T-helper 17 cell (primary cell): ENCODE data around the gene MSH2. TPM values are rescaled to one million over a fixed set of nuclear protein-coding genes. Genes with fewer than 3 reads are reported as not detected.
"Not testable (repeated sequence)": the region's sequence is repeated elsewhere in the genome, so short reads cannot be mapped to it uniquely, and the experiment has no call there.

ENCODE experiments used
- ATAC-seq: fragments of 150-1000 bp; cut with Tn5 transposase; 2 replicates; pipeline ENCODE4 v1.10.0; 2021; ENCODE audit warnings: mild to moderate bottlenecking, moderate library complexity
- DNase-seq, 3 donors: peaks; one replicate each; pipeline versions ENCODE4 v3.0.0 to v3.0.0-alpha.2; 2020 to 2021
- H3K9me3 ChIP-seq: one replicate; pipeline ENCODE4 v1.7.0; 2013; ENCODE audit warnings: low read length, mild to moderate bottlenecking; ENCODE audit not compliant: control insufficient read depth, poor library complexity, severe bottlenecking
- H3K27ac Mint-ChIP-seq: one replicate; pipeline ENCODE4 v1.8.0; 2022; ENCODE audit warnings: mild to moderate bottlenecking, moderate library complexity, mixed read lengths
- H3K27me3 Mint-ChIP-seq: one replicate; pipeline ENCODE4 v1.8.0; 2022; ENCODE audit warnings: mixed read lengths
- H3K36me3 Mint-ChIP-seq: one replicate; pipeline ENCODE4 v1.8.0; 2022; ENCODE audit warnings: low read depth, mixed read lengths
- H3K4me1 Mint-ChIP-seq: one replicate; pipeline ENCODE4 v1.8.0; 2022; ENCODE audit warnings: mild to moderate bottlenecking, mixed read lengths
- H3K4me3 Mint-ChIP-seq: one replicate; pipeline ENCODE4 v1.8.0; 2022; ENCODE audit warnings: mild to moderate bottlenecking, moderate library complexity, mixed read lengths
- total RNA-seq, 4 donors: library from RNA in 2 of 4; stranded (reverse) in 2 of 4; gene quantifications; one replicate each; pipeline ENCODE4 v1.2.3 and lab custom pipeline; 2022 to 2026

Gene MSH2
- total RNA-seq, 2 donors from 2014 or later, result 9.7 to 9.9 TPM

GRCh38 chr2:47494267-47495130 is 91.5 kb downstream of the MSH2 start:
- H3K27me3 Mint-ChIP-seq, result peaks cover 5% of the 10 kb centered on the region
- no peak overlapping the region for H3K4me3 Mint-ChIP-seq
- H3K4me1 Mint-ChIP-seq, result peaks cover 2% of the 10 kb centered on the region
- ATAC-seq (no peak), DNase-seq (no peak)
- H3K27ac Mint-ChIP-seq, result no peak overlapping the region
- H3K9me3 ChIP-seq, result peaks cover under 1% of the 10 kb centered on the region
- no peaks in the 10 kb centered on the region for H3K36me3 Mint-ChIP-seq

- H3K9me3 ChIP-seq, result peaks cover 6% of the 10 kb centered on the region
- no peak for ATAC-seq
- no peak overlapping the region for H3K27ac Mint-ChIP-seq
- H3K4me1 Mint-ChIP-seq, result peaks cover 2% of the 10 kb centered on the region
- no peak overlapping the region for H3K4me3 Mint-ChIP-seq
- H3K36me3 Mint-ChIP-seq, result no peaks in the 10 kb centered on the region
- no peak for DNase-seq
- H3K27me3 Mint-ChIP-seq, result peaks cover 5% of the 10 kb centered on the region
These were observed 95.0 kb downstream of the MSH2 start for GRCh38 chr2:47497843-47498460.

DNA sequence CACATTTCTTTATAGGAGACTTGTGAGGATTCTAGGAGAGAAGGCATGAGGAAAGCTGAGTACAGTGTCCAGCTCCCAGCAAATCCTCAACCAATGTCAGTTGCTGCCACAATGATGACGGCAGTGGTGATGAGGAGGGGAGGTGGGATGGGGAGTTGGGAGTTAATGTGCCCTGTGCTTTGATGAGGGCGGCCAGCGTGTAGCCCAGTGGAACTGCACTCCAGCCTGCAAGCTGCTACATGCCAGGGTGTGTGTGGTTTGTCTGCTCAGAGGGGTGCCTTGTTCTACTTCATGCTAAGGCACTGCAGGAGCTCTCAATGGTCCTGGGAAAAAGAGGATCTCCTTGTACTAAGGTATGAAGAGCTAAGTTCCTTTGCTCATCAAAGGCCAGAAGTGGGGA is 96.1 kb downstream of the MSH2 start:
- Mint-ChIP-seq H3K4me1 (no peaks in the 10 kb centered on the region), H3K36me3 (no peaks in the 10 kb centered on the region), H3K27ac (no peak overlapping the region), H3K4me3 (no peak overlapping the region), H3K27me3 (no peaks in the 10 kb centered on the region)
- ATAC-seq, result no peak
- H3K9me3 ChIP-seq, result peaks cover 6% of the 10 kb centered on the region
- no peak for DNase-seq

GRCh38 chr2:47499621-47500309 is 96.8 kb downstream of the MSH2 start:
- Mint-ChIP-seq H3K4me3 (no peak overlapping the region), H3K4me1 (no peaks in the 10 kb centered on the region), H3K27ac (no peak overlapping the region), H3K27me3 (no peaks in the 10 kb centered on the region), H3K36me3 (no peaks in the 10 kb centered on the region)
- no peak for ATAC-seq
- H3K9me3 ChIP-seq, result peaks cover 6% of the 10 kb centered on the region
- no peak for DNase-seq

DNA sequence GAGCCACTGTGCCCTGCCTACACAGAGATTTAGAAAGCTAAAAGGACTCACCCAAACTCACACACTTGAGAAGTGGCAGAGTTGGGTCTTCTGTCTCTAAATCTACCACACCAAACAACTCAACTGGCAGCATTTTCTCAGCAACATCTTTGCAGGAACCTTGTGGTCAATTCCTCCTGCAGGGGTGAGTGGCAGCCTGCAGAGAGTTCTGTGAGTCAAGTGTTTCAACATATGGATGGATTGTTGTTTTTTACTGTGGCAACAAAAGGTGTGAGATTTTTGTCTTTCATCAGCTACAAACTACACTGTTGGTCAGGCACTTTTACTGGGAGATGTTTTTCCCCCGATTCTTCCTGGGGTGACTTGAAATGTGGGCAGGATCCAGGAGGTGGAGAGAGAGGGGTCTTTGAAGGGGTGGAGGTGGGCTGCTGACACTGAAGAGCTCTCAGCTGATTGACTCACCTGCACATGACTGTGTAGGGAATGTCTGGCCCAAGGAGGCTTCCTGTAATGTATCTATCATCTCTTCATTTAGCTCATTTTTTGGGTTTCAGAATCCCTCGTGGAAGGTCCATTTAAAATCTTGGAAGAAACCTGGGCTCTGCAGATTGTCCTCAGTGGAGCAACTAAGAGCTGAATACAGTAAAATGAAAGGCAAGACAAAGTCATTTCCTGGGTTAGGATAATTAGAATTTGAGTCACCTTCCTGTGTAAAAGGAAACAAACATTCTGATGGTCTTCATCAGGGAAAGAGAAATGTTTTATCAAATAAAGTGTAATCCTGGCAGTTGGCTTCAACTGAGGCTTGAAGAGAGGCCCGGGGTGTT is 98.6 kb downstream of the MSH2 start:
- no peak for DNase-seq
- Mint-ChIP-seq H3K27me3 (no peaks in the 10 kb centered on the region), H3K27ac (no peak overlapping the region), H3K36me3 (no peaks in the 10 kb centered on the region), H3K4me1 (no peaks in the 10 kb centered on the region), H3K4me3 (no peak overlapping the region)
- H3K9me3 ChIP-seq, result peaks cover 6% of the 10 kb centered on the region
- no peak for ATAC-seq

DNA sequence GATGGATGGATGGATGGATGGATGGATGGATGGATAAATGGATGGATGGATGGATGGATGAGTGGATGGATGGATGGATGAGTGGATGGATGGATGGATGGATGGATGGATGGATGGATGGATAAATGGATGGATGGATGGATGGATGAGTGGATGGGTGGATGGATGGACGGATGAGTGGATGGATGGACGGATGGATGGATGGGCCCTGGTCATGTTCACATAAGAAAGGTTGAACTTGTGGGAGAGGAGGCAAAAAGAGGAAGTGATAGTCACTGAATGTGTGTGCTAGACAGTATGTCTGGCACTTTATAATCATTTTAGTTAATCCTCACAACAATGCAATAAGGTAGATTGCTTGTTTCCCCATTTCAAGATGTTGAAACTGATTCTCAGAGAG is 99.5 kb downstream of the MSH2 start:
- not testable (repeated sequence) for H3K4me1 Mint-ChIP-seq, H3K9me3 ChIP-seq, DNase-seq, H3K4me3 Mint-ChIP-seq, ATAC-seq, H3K27me3 Mint-ChIP-seq, H3K36me3 Mint-ChIP-seq, H3K27ac Mint-ChIP-seq

- Mint-ChIP-seq H3K27ac (no peak overlapping the region), H3K4me3 (no peak overlapping the region), H3K27me3 (no peaks in the 10 kb centered on the region), H3K36me3 (no peaks in the 10 kb centered on the region), H3K4me1 (no peaks in the 10 kb centered on the region)
- DNase-seq (no peak), ATAC-seq (no peak)
- H3K9me3 ChIP-seq, result peaks cover 6% of the 10 kb centered on the region
These were observed 100.6 kb downstream of the MSH2 start for GRCh38 chr2:47503481-47504070.

DNA sequence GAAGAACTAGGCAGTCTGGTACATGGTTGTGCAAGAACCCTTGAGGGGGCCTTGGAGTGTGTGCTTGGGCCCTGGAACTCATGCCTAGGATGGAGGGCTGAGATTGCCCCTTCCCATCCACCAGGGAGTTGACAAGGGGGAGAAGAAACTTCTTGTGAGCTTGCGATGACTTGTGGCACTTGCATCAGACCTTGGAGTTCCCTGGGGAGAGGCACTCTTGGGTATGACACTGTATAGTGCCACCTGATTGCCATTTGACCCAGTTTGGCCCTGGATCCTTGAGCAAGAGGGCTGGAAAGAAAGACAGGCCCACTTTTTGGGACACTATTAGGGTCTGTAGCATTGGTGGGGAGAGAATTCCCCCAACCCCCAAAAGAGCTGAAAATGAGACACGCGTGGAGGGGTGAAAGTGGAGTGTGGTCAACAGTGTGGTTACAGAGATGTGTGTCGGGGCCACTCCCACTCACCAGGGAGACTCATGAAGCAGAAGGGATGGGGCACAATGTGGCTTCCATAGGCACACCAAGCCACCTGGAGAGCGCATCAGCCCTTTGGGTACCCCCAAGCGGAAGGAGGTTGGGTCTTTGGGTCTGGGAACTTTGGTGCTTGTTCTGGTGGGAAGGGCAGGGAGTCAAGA is 101.3 kb downstream of the MSH2 start:
- H3K36me3 Mint-ChIP-seq, result no peaks in the 10 kb centered on the region
- no peak for ATAC-seq
- no peaks in the 10 kb centered on the region for H3K27me3 Mint-ChIP-seq
- no peak overlapping the region for H3K4me3 Mint-ChIP-seq
- DNase-seq, result no peak
- no peaks in the 10 kb centered on the region for H3K4me1 Mint-ChIP-seq
- peaks cover 6% of the 10 kb centered on the region for H3K9me3 ChIP-seq
- H3K27ac Mint-ChIP-seq, result no peak overlapping the region

DNA sequence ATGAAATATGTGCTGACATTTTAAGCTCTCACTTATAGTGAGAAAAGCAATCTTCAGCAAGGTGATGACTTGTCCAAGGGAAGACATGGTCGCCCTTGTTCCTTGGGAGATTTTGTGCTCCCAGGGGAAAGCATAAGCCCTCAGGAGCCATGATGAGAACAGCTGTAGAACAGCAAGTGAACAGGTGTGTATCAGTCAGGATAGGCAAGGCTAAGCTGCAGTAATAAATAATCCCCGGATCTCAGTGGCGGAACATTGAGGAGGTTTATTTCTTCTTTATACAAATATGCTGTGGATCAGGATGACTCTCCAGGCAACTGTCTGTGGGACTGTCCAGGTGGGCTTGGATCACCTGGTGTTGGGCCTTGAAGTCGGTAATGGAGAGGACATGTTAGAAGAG is 103.1 kb downstream of the MSH2 start:
- no peak overlapping the region for H3K4me3 Mint-ChIP-seq

GRCh38 chr2:47506436-47506835 is 103.5 kb downstream of the MSH2 start:
- H3K36me3 Mint-ChIP-seq, result no peaks in the 10 kb centered on the region

More for the DNA sequence above, 103.1 kb downstream of the MSH2 start:
- no peaks in the 10 kb centered on the region for H3K36me3 Mint-ChIP-seq
- no peaks in the 10 kb centered on the region for H3K4me1 Mint-ChIP-seq
- DNase-seq, result no peak
- no peak for ATAC-seq
- no peak overlapping the region for H3K27ac Mint-ChIP-seq
- no peaks in the 10 kb centered on the region for H3K27me3 Mint-ChIP-seq
- H3K9me3 ChIP-seq, result no peaks in the 10 kb centered on the region

DNA sequence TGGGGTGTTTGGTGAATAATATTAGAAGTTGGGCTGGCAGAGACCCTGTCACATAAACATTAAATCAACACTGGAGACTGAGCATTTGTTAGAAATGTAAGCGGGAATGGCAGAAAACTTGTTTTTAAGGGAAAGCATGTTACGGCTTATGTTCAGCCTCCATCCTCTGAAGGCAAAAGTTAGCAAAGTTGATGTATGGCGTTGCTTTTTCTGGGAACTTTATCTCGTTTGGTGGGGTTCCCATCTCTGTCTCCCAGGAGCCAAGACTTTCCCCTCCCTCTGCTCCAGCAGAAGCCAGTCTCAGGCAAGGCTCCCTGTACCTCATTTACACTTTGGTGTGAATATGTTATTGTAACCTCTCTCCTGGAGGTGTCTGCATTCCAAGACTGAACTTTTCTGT is 105.1 kb downstream of the MSH2 start:
- ATAC-seq, result no peak
- no peak overlapping the region for H3K27ac Mint-ChIP-seq
- peaks cover 2% of the 10 kb centered on the region for H3K36me3 Mint-ChIP-seq

More at GRCh38 chr2:47506436-47506835, 103.5 kb downstream of the MSH2 start:
- H3K27ac Mint-ChIP-seq, result no peak overlapping the region
- H3K4me3 Mint-ChIP-seq, result no peak overlapping the region
- DNase-seq (no peak), ATAC-seq (no peak)
- H3K27me3 Mint-ChIP-seq, result no peaks in the 10 kb centered on the region
- no peaks in the 10 kb centered on the region for H3K9me3 ChIP-seq
- H3K4me1 Mint-ChIP-seq, result no peaks in the 10 kb centered on the region

DNA sequence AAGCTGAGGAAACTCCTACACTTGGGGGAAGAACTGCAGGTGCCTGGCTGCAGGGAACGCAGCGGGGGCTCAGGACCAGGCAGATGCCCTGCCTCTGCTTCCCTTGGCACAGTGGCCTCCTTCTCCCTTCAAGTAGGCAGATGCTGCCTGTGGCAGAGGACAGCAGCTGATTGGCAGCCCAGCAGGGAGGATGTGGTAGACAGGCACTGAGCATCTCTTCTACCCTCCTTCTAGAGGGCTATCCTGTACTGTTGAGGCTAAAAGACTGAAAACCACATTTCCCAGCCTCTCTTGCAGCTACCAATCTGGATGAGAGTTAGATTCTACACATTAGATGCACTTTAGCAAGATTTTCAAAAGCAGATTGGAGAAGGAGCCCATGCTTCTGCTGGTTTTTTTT is 105.7 kb downstream of the MSH2 start:
- no peak for DNase-seq
- ATAC-seq, result no peak
- no peak overlapping the region for H3K27ac Mint-ChIP-seq
- H3K27me3 Mint-ChIP-seq, result no peaks in the 10 kb centered on the region
- no peaks in the 10 kb centered on the region for H3K4me1 Mint-ChIP-seq
- H3K9me3 ChIP-seq, result no peaks in the 10 kb centered on the region
- H3K36me3 Mint-ChIP-seq, result peaks cover 2% of the 10 kb centered on the region
- no peak overlapping the region for H3K4me3 Mint-ChIP-seq

More for the DNA sequence above, 105.1 kb downstream of the MSH2 start:
- DNase-seq, result no peak
- no peak overlapping the region for H3K4me3 Mint-ChIP-seq
- no peaks in the 10 kb centered on the region for H3K9me3 ChIP-seq
- H3K4me1 Mint-ChIP-seq, result no peaks in the 10 kb centered on the region
- H3K27me3 Mint-ChIP-seq, result no peaks in the 10 kb centered on the region
